ENCODE data around the gene ATP2B2.
A peak's percentile ranks its signal among the peaks of the same experiment; 100 is the strongest.

ATP2B2 gene

DNA sequence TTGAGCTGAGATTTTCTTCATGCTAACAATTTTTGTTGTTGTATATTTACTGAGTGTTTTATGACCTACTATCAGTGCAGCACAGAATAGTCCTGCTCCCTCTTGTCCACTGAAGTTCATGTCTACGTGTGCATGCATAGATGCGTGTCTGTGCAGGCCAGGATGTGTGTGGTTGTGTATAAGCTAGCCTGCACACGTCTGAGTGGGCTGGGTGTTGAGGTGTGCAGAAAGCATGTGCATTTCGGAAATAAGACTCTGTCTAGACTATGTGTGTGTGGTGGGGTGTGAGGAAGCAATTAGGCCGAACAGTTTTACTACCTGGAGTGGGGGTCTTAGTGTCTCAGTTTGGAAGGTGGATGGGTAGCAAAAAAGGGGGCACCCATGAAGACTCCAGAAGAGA, 39.2 kb downstream of the ATP2B2 start:
- DNase-seq (ENCODE audit: low read depth), result no peak
- Histone ChIP-seq H3K4me1 (ENCODE audit: control insufficient read depth, insufficient read depth, low read length) (no peaks in the 10 kb centered on the region), H3K27me3 (replicated peaks; ENCODE audit: control insufficient read depth, insufficient read depth, low read length) (peaks cover 55% of the 10 kb centered on the region), H3K9me3 (ENCODE audit: control insufficient read depth, low read length) (peaks cover 2% of the 10 kb centered on the region), H3K9ac (ENCODE audit: low read length) (no peak overlapping the region), H3K4me3 (ENCODE audit: low read length) (no peak overlapping the region), H3K36me3 (ENCODE audit: control insufficient read depth, insufficient read depth, low read length, severe bottlenecking) (no peaks in the 10 kb centered on the region)

DNA sequence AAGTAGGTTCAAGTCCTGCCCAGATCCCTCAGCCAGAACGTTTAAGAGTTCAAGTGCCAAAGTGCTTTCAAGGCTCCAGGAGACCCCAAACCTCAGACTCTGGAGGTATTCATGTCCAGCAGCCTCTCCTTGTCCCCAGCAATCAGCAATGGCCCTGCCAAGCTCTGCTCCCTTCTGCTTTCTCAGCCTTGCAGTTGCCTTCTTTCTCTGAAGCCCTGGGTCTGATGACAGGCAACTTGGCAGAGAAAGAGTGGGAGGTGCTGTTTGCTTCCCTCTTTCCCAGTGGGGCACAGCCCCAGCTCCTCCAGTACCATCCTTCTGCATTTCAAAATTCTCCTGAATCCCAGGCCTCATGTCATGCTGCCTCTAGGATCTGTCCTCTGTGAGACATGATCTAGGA, 40.2 kb downstream of the ATP2B2 start:
- peaks cover 46% of the 10 kb centered on the region for H3K27me3 ChIP-seq (replicated peaks; ENCODE audit: control insufficient read depth, insufficient read depth, low read length)
- H3K9me3 ChIP-seq (ENCODE audit: control insufficient read depth, low read length), result peaks cover 2% of the 10 kb centered on the region
- no peak overlapping the region for H3K4me3 ChIP-seq (ENCODE audit: low read length)
- no peaks in the 10 kb centered on the region for H3K36me3 ChIP-seq (ENCODE audit: control insufficient read depth, insufficient read depth, low read length, severe bottlenecking)
- no peaks in the 10 kb centered on the region for H3K4me1 ChIP-seq (ENCODE audit: control insufficient read depth, insufficient read depth, low read length)
- no peak for DNase-seq (ENCODE audit: low read depth)
- no peak overlapping the region for H3K9ac ChIP-seq (ENCODE audit: low read length)

DNA sequence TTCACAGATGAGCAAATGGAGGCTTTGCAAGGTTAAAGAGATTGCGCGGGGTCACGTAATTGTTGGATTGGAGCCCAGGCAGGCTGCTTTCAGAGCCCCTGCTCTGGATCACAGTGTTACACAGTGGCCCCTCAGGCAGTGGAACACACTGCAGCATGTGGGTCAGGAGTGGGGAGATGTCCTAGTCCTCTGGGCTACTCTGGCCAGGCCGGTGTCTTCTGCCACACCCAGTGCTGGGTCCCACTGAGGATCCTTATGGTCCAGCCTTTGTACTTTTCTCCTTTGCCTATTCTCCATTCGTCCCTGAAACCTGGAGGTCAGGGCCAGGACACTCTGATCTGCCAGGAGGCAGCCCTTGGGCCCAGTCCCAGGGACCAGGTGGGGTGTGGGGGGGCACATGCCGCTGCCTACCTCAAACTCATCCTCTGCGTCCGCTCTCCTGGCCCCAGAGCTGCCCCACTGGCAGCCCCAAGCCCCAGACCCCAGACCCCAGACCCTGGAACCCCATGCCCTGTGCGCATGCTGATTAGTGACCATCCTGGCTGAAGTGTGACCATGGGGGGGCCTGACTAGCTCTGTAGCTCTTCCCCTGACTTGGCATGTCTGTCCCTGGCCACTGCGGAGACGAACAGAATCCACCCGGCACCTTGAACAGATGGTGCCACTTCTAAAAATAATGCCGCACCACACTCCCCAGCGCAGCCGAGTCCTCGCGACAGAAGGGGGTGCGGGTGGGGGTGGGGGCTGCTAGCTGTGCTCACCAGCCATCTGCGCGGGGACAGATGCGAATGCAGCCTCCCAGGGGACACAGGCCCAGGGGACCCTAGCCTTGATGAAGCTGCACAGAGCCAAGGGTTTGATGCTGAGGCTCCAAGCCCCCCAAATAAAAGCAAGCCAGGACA, 41.6 kb downstream of the ATP2B2 start:
- Histone ChIP-seq H3K4me3 (ENCODE audit: low read length) (no peak overlapping the region), H3K36me3 (ENCODE audit: control insufficient read depth, insufficient read depth, low read length, severe bottlenecking) (no peaks in the 10 kb centered on the region), H3K9ac (ENCODE audit: low read length) (no peak overlapping the region), H3K4me1 (ENCODE audit: control insufficient read depth, insufficient read depth, low read length) (no peaks in the 10 kb centered on the region), H3K27me3 (replicated peaks; ENCODE audit: control insufficient read depth, insufficient read depth, low read length) (peaks cover 36% of the 10 kb centered on the region), H3K9me3 (ENCODE audit: control insufficient read depth, low read length) (peaks cover 2% of the 10 kb centered on the region)
- DNase-seq (ENCODE audit: low read depth), result no peak

DNA sequence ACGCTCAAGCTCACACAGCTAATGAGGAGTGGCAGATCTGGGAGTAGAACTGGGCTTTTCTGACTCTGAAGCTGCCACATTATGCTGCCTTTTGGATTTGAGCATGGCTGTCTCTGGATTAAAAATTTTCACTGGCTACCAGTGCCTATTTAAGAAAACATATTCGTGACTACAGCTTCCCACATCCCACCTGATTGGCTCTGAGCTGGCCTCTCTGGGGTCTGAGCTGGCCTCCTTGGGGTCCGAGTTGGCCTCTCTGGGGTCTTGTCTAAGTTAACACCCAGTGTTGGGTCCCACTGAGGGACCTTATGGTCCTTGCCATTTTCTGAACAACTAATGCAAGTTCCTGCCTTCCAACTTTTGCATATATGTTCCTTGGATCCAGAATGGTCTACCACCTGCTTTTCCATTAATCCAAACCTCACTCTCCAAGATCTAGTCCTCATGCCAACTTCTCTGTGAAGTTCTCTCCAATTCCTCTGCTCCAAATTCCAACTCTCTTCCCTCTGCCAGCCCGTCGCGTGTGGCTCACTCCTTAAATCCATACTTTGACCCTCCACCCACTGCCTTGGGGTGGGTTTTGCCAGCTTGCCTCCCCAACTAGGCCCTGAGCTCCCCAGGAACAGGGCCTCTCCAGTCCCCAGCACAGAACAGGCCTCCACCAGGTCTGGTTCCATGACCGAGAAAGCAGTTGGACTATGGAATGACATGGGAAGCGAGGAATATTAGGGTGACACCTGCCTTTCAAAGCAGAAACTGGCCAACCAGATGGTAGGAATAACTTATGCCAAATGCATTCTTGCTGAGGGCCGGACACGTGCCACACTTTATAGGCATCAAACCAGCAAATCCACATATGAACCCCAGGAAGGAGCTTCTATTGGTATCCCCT, 42.5 kb downstream of the ATP2B2 start:
- no peak for DNase-seq (ENCODE audit: low read depth)

DNA sequence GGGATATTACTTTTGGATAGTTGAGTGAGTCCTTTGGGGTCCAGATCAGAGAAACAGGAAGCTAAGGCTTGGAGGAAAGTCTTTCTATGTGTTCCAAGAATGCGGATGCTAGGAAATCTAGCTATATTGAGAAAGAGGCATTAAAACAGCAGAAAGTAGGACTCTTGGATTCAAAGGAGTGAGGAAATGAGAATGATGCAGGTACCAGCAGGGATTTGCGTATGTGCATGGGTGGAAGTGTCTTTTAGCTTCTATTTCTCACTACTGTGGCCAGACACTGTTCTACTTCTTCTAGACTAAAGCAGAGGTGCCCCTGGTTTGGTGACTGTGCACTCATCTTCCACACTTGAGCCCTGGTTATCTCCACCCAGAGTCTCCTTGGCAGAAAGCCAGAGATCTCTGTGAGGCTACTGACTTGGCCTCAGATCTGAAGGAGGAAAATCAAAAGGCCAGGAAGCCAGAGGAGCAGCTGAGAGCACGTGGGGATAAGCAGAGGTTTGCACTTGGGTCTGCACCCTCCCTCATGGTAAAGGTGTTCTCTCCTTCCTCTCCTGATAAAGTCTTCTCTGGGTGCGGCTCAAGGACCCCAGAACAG, 44.3 kb downstream of the ATP2B2 start:
- Histone ChIP-seq H3K36me3 (ENCODE audit: control insufficient read depth, insufficient read depth, low read length, severe bottlenecking) (no peaks in the 10 kb centered on the region), H3K9ac (ENCODE audit: low read length) (no peak overlapping the region), H3K4me3 (ENCODE audit: low read length) (no peak overlapping the region), H3K4me1 (ENCODE audit: control insufficient read depth, insufficient read depth, low read length) (no peaks in the 10 kb centered on the region), H3K27me3 (replicated peaks; ENCODE audit: control insufficient read depth, insufficient read depth, low read length) (peaks cover 43% of the 10 kb centered on the region), H3K9me3 (ENCODE audit: control insufficient read depth, low read length) (peaks cover 2% of the 10 kb centered on the region)
- DNase-seq (ENCODE audit: low read depth), result no peak

More for the DNA sequence above, 42.5 kb downstream of the ATP2B2 start:
- H3K4me3 ChIP-seq (ENCODE audit: low read length), result no peak overlapping the region
- H3K9ac ChIP-seq (ENCODE audit: low read length), result no peak overlapping the region
- no peaks in the 10 kb centered on the region for H3K36me3 ChIP-seq (ENCODE audit: control insufficient read depth, insufficient read depth, low read length, severe bottlenecking)
- H3K4me1 ChIP-seq (ENCODE audit: control insufficient read depth, insufficient read depth, low read length), result no peaks in the 10 kb centered on the region
- peaks cover 34% of the 10 kb centered on the region for H3K27me3 ChIP-seq (replicated peaks; ENCODE audit: control insufficient read depth, insufficient read depth, low read length)
- H3K9me3 ChIP-seq (ENCODE audit: control insufficient read depth, low read length), result peaks cover 2% of the 10 kb centered on the region

DNA sequence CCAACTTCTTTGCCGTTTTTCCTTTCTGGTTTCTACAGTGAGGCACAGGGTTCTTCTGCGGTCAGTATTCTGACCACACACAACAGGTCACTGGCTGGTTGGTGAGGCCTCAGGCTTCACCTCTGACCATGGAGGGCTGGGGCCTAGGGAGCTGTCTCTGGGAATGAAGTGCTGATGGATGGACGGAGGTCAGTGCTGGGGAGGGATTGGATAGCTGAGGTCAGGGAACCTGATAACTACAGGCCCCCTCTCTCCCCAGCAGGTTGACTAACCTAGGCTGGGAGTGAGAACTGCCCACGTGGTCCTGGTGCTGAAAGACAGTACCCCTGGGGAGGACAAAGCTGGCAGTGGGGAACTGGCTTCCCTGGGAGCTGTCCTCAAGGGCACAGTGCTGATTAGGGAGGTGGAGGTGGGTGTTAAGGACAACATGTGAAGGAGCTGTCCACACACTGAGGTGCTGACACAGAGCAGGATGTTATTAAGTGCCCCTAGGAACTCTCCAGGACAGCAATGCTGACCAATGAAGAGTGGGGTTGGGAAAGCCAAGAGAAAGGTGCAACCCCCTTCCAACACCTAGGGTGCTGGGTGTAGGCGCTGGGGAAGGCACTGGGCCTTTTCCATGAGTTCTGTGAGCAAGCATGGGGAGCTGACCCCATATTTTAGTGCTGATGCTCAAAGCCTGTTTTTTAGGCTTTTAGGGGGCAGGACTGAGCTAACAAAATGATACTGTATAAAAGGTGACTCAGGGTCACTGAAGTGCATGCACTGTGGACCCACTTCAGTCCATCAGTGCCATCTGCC, 45.2 kb downstream of the ATP2B2 start:
- Histone ChIP-seq H3K4me3 (ENCODE audit: low read length) (no peak overlapping the region), H3K9ac (ENCODE audit: low read length) (no peak overlapping the region), H3K27me3 (replicated peaks; ENCODE audit: control insufficient read depth, insufficient read depth, low read length) (peaks cover 49% of the 10 kb centered on the region), H3K36me3 (ENCODE audit: control insufficient read depth, insufficient read depth, low read length, severe bottlenecking) (no peaks in the 10 kb centered on the region), H3K9me3 (ENCODE audit: control insufficient read depth, low read length) (peaks cover 2% of the 10 kb centered on the region), H3K4me1 (ENCODE audit: control insufficient read depth, insufficient read depth, low read length) (no peaks in the 10 kb centered on the region)
- peak; percentile 58 for DNase-seq (ENCODE audit: low read depth)

DNA sequence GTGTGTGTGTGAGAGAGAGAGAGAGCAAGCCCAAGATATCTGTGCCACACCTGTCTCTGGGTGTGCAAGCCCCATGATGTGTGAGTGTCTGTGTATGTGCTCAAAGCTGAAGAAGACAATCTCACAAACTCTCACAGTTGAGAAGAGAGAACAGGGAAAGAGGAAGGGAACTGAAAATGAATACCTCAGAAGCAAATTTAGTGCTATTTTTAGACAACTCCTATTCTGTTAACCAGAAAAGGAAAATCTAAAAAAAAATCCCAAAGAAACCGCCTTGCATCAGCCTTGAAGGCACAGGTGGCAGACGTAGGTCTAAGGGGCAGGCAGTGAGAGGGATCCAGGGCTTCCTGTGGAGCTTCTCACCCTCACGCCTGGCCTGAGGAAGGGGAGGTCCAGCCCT, 47.8 kb downstream of the ATP2B2 start:
- Histone ChIP-seq H3K9ac (ENCODE audit: low read length) (no peak overlapping the region), H3K36me3 (ENCODE audit: control insufficient read depth, insufficient read depth, low read length, severe bottlenecking) (no peaks in the 10 kb centered on the region), H3K27me3 (replicated peaks; ENCODE audit: control insufficient read depth, insufficient read depth, low read length) (peaks cover 49% of the 10 kb centered on the region), H3K4me3 (ENCODE audit: low read length) (no peak overlapping the region), H3K9me3 (ENCODE audit: control insufficient read depth, low read length) (peaks cover 2% of the 10 kb centered on the region), H3K4me1 (ENCODE audit: control insufficient read depth, insufficient read depth, low read length) (no peaks in the 10 kb centered on the region)
- DNase-seq (ENCODE audit: low read depth), result no peak

DNA sequence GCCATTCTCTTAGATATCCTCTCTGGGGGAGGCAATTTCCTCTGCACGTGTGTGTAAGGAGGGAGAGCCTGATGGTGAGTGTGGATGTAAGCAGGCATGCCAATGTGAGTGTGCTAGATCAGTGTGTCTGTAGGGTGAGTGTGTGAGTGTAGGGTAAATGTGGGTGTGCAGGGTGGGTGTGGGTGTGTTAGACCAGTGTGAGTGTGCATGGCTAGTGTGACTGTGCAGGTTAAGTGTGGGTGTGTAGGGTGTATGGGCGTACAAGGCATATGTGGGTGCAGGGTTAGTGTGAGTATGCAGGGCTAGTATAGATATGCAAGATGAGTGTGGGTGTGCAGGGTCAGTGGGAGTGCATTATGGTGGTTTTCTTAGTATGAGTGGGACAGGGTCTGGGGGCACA, 48.4 kb downstream of the ATP2B2 start:
- H3K4me1 ChIP-seq (ENCODE audit: control insufficient read depth, insufficient read depth, low read length), result no peaks in the 10 kb centered on the region

DNA sequence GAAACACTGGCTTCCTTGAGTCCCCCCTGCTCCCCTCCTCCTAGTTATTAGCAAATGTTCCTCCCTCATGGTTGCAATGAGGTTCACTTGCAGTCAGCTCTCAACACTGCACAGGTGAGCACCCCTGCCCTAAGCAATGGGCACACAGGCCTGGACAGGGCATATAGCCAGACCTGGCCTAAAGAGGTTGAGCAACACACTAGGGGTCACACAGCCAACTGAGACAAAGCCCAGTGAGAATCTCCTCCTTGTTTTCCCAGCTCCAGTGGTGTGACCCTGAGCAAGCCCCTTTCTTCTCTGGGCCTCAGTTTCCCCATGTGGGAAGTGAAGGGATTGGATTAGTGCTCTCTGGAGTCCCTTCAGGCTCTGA, 49.9 kb downstream of the ATP2B2 start:
- Histone ChIP-seq H3K9ac (ENCODE audit: low read length) (no peak overlapping the region), H3K36me3 (ENCODE audit: control insufficient read depth, insufficient read depth, low read length, severe bottlenecking) (no peaks in the 10 kb centered on the region), H3K9me3 (ENCODE audit: control insufficient read depth, low read length) (peaks cover 4% of the 10 kb centered on the region), H3K27me3 (replicated peaks; ENCODE audit: control insufficient read depth, insufficient read depth, low read length) (peaks cover 61% of the 10 kb centered on the region), H3K4me1 (ENCODE audit: control insufficient read depth, insufficient read depth, low read length) (no peaks in the 10 kb centered on the region), H3K4me3 (ENCODE audit: low read length) (no peak overlapping the region)
- DNase-seq (ENCODE audit: low read depth), result no peak

More for the DNA sequence above, 48.4 kb downstream of the ATP2B2 start:
- Histone ChIP-seq H3K9me3 (ENCODE audit: control insufficient read depth, low read length) (peaks cover 3% of the 10 kb centered on the region), H3K36me3 (ENCODE audit: control insufficient read depth, insufficient read depth, low read length, severe bottlenecking) (no peaks in the 10 kb centered on the region), H3K4me3 (ENCODE audit: low read length) (no peak overlapping the region), H3K9ac (ENCODE audit: low read length) (no peak overlapping the region), H3K27me3 (replicated peaks; ENCODE audit: control insufficient read depth, insufficient read depth, low read length) (peaks cover 50% of the 10 kb centered on the region)
- no peak for DNase-seq (ENCODE audit: low read depth)

DNA sequence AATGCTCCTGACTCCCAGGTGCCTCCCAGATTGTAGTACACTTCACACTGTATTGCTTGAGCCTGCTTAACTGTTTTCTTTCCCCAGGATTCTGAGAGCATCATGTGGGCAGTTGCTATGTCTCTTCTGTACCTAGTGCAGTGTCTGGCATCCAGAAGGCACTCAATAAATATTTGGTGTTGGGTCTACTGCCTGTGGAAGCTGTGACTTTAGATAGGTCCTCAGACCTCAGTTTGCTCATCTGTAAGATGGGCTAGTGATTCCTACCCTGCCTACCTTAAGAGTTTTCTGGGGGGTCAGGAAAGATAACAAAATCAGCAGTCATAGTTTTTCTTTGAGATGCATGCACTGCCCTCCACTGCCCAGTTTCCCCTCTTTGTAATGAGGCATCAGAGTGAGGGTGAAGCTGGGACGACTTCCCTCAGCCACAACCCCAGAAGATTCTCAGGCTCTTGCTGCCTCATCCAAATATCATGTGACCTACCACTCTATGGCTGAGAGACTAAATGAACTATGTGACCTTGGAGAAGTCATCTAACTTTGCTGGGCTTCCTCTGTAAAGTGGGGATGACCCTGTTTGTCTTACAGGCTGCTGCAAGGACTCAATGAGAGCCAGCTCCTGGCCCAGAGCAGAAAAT, 50.4 kb downstream of the ATP2B2 start:
- no peaks in the 10 kb centered on the region for H3K4me1 ChIP-seq (ENCODE audit: control insufficient read depth, insufficient read depth, low read length)
- no peak for DNase-seq (ENCODE audit: low read depth)
- H3K4me3 ChIP-seq (ENCODE audit: low read length), result no peak overlapping the region
- no peak overlapping the region for H3K9ac ChIP-seq (ENCODE audit: low read length)
- peaks cover 4% of the 10 kb centered on the region for H3K9me3 ChIP-seq (ENCODE audit: control insufficient read depth, low read length)
- no peaks in the 10 kb centered on the region for H3K36me3 ChIP-seq (ENCODE audit: control insufficient read depth, insufficient read depth, low read length, severe bottlenecking)
- H3K27me3 ChIP-seq (replicated peaks; ENCODE audit: control insufficient read depth, insufficient read depth, low read length), result peaks cover 61% of the 10 kb centered on the region

All from adipocyte (in vitro differentiated cells).